ENCODE measurements around the gene HMHB1.

Gene HMHB1

DNA sequence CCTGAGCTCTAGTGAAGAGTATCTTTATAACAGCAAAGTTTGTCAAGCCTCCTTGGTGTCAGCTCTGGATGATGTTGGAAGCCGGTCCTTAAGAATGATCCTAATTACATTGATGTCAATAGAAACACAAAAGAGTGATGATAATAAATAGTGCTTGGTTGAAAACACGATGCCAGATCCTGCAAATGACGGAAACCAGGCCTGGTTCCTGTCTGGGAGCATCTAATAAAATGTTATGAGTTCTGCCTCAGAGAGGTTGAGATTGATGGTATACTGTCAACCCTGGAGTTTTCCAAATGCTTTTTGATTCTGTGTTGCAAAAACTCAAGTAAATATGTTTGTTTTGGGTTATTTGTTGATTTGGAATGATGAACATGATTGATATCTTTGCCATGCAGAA lies 23.3 kb downstream of the HMHB1 start:
- TF ChIP-seq, protein P1, sequence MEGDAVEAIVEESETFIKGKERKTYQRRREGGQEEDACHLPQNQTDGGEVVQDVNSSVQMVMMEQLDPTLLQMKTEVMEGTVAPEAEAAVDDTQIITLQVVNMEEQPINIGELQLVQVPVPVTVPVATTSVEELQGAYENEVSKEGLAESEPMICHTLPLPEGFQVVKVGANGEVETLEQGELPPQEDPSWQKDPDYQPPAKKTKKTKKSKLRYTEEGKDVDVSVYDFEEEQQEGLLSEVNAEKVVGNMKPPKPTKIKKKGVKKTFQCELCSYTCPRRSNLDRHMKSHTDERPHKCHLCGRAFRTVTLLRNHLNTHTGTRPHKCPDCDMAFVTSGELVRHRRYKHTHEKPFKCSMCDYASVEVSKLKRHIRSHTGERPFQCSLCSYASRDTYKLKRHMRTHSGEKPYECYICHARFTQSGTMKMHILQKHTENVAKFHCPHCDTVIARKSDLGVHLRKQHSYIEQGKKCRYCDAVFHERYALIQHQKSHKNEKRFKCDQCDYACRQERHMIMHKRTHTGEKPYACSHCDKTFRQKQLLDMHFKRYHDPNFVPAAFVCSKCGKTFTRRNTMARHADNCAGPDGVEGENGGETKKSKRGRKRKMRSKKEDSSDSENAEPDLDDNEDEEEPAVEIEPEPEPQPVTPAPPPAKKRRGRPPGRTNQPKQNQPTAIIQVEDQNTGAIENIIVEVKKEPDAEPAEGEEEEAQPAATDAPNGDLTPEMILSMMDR (conservative IDR thresholded peaks at IDR 0.05; ENCODE audit: control insufficient read depth, insufficient read depth, low read depth, low read length) = no peak
- no peak overlapping the region for H3K4me3 ChIP-seq (ENCODE audit: control insufficient read depth, low read depth, low read length)
- DNase-seq (ENCODE audit: low read depth) = no peak

DNA sequence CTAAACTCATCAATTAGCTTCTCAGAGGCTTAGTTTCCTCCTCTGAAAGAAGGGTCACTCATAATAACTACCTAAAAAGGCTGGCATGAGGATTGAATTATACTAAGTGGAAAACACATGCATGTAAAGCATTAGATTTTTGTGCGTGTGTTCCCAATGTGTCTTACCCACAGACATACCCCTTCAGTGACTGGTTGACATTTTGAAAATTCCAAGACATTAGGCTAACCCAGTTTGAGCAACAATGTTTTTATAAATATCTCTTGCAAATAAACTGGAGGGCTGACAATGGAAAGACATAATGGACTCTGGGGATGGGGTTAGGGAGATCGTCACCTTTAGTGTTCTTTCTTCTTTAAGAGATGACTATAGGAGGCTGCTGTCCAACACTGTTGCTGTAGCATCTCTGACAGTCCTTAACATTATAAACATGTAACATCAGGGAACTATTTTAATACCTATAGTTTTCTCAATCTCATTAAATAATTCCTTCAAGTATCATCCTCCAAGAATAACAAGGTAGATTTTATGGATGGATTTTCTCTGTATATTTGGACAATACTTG lies 24.3 kb downstream of the HMHB1 start:
- H3K4me3 ChIP-seq (ENCODE audit: control insufficient read depth, low read depth, low read length) = no peak overlapping the region
- DNase-seq (ENCODE audit: low read depth) = no peak
- TF ChIP-seq, protein P1 (conservative IDR thresholded peaks at IDR 0.05; ENCODE audit: control insufficient read depth, insufficient read depth, low read depth, low read length) = no peak

DNA sequence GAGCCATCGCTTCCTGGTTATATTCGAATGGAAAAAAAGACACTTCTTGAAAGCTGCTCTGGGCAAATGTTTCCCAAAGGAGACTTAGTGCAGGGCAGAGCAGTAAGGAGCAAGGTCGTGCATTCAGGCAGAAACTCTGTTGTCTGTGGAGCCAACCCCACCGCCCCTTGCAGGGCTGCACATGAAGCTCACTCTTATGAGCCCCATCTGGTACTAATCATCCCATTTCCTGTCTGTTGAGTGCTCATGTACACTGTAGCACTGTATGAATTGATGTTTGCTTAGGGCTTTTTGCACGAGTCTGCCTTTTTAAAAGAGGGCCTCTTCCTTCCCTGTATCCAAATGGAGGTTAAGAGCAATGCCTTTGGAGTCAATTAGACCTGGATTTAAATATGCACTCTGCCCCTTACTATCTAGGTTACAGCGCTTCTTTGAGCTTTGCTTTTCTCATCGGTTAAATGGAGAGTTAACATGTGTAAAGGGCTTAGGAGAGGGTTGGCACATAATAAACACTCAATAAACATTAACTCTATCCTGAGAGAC lies 25.4 kb downstream of the HMHB1 start:
- no peak overlapping the region for H3K4me3 ChIP-seq (ENCODE audit: control insufficient read depth, low read depth, low read length)
- TF ChIP-seq, protein P1 (conservative IDR thresholded peaks at IDR 0.05; ENCODE audit: control insufficient read depth, insufficient read depth, low read depth, low read length) = no peak
- DNase-seq (ENCODE audit: low read depth) = peak; percentile 82

DNA sequence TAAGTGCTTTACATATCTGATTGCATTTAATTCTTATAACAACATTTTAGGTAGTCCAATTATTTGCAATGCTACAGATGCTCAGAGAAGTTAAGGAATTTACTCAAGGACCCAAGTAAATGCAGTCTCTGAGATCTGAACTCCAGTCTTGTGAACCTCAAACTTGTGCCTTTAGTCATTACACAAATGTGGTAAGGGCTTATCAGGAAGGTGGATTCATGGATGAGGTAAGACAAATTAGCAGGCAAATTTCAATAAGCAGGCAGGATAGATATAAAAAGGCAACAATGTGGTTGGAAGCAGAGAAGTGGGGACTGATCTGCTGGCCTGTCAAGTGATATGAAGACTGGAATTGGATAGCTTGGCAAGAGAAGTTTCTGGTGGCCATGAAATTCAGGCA lies 29.5 kb downstream of the HMHB1 start:
- H3K4me3 ChIP-seq (ENCODE audit: control insufficient read depth, low read depth, low read length) = no peak overlapping the region
- TF ChIP-seq, protein P1 (conservative IDR thresholded peaks at IDR 0.05; ENCODE audit: control insufficient read depth, insufficient read depth, low read depth, low read length) = no peak
- no peak for DNase-seq (ENCODE audit: low read depth)

DNA sequence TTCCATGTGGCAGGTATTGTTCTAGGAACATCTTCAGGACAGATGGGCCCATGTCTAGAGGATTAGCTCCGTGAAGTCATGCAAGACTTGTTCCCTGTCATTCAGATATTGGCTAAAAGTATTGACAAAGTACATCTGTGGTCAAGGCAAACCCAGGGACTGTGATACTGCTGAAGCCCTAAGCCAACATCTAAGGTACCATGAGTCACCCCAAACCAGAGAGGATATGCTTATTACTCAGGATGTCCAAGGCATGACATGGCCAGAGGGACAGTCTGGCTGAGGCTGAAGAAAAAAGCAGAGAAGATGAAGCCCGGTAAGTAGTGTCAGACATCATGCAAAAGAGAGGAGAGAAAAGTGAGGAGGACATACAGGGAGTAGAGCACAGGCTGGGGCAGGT lies 31.0 kb downstream of the HMHB1 start:
- TF ChIP-seq, protein P1 (conservative IDR thresholded peaks at IDR 0.05; ENCODE audit: control insufficient read depth, insufficient read depth, low read depth, low read length) = no peak
- H3K4me3 ChIP-seq (ENCODE audit: control insufficient read depth, low read depth, low read length) = no peak overlapping the region
- DNase-seq (ENCODE audit: low read depth) = peak; percentile 38

DNA sequence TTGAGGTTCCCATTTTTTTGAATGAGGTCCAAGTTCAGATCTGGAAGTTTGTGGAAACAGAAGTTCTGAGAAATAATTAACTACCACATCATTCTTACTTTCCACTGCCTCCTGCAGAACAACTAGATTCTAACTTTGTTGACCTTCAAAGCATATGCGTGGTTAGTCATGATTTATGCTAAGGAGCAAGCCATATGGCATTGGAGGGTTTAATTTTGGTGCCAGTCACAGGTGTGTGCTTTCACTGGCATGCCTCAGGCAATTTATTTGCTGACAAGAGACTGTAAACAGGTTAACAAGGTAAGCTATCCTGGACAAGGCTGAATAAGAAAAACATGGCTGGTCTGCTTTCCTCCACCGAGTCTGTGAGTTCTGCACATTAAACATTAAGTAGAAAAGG lies 31.5 kb downstream of the HMHB1 start:
- H3K4me3 ChIP-seq (ENCODE audit: control insufficient read depth, low read depth, low read length) = no peak overlapping the region
- DNase-seq (ENCODE audit: low read depth) = no peak
- TF ChIP-seq, protein P1 (conservative IDR thresholded peaks at IDR 0.05; ENCODE audit: control insufficient read depth, insufficient read depth, low read depth, low read length) = no peak
